Measurements from ENCODE around the gene SDCBP2. TPM values are rescaled to one million over a fixed set of nuclear protein-coding genes. Genes with fewer than 3 reads are reported as not detected.
A peak's percentile ranks its signal among the peaks of the same experiment; 100 is the strongest.

The SDCBP2 gene
- total and polyA plus RNA-seq, 2 of the 13 experiments (the other 11 are each of a cell fraction or from before 2014, with no cell fraction given): 1.2 to 2.4 TPM

GRCh38 chr20:1327827-1328679, 886 bp downstream of the SDCBP2 start (continued):
- TF ChIP-seq, protein P1, sequence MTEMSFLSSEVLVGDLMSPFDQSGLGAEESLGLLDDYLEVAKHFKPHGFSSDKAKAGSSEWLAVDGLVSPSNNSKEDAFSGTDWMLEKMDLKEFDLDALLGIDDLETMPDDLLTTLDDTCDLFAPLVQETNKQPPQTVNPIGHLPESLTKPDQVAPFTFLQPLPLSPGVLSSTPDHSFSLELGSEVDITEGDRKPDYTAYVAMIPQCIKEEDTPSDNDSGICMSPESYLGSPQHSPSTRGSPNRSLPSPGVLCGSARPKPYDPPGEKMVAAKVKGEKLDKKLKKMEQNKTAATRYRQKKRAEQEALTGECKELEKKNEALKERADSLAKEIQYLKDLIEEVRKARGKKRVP (CRISPR knock-in tag; IDR thresholded peaks at IDR 0.05): no peak
- TF ChIP-seq, protein P2, sequence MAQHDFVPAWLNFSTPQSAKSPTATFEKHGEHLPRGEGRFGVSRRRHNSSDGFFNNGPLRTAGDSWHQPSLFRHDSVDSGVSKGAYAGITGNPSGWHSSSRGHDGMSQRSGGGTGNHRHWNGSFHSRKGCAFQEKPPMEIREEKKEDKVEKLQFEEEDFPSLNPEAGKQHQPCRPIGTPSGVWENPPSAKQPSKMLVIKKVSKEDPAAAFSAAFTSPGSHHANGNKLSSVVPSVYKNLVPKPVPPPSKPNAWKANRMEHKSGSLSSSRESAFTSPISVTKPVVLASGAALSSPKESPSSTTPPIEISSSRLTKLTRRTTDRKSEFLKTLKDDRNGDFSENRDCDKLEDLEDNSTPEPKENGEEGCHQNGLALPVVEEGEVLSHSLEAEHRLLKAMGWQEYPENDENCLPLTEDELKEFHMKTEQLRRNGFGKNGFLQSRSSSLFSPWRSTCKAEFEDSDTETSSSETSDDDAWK (CRISPR knock-in tag; IDR thresholded peaks at IDR 0.05): no peak
- peak; percentile 97 for TF ChIP-seq ZBTB7B (CRISPR knock-in tag; IDR thresholded peaks at IDR 0.05)
- TF ChIP-seq TBX2 (CRISPR knock-in tag; IDR thresholded peaks at IDR 0.05; ENCODE audit: borderline replicate concordance): peak; percentile 87
- TF ChIP-seq SNAPC2 (CRISPR knock-in tag; IDR thresholded peaks at IDR 0.05): no peak
- peak; percentile 83 for TF ChIP-seq MIXL1 (CRISPR knock-in tag; IDR thresholded peaks at IDR 0.05)
- TF ChIP-seq FOSL2 (CRISPR knock-in tag; IDR thresholded peaks at IDR 0.05): peak; percentile 21; the same call in 1 of the 2 replicates
- peak; percentile 71; the same call in 1 of the 2 replicates for TF ChIP-seq ZNF605 (CRISPR knock-in tag; IDR thresholded peaks at IDR 0.05)
- no peak for TF ChIP-seq ZNF256 (CRISPR knock-in tag; conservative IDR thresholded peaks at IDR 0.05)
- TF ChIP-seq RARA (CRISPR knock-in tag; IDR thresholded peaks at IDR 0.05): peak; percentile 91
- TF ChIP-seq CHD4 (IDR thresholded peaks at IDR 0.05; ENCODE audit: borderline replicate concordance, low read length): no peak; the same call in 1 of the 2 replicates
- TF ChIP-seq NCOR1 (IDR thresholded peaks at IDR 0.05; ENCODE audit: borderline replicate concordance, low read length): peak; percentile 92
- TF ChIP-seq GABPA (IDR thresholded peaks at IDR 0.05; ENCODE audit: low read depth, low read length): no peak
- TF ChIP-seq GABPA (CRISPR knock-in tag; IDR thresholded peaks at IDR 0.05; ENCODE audit: low read depth): peak; percentile 54
- TF ChIP-seq ZNF644 (CRISPR knock-in tag; IDR thresholded peaks at IDR 0.05; ENCODE audit: low read depth): peak; percentile 86
